Fibroblast of skin of right biceps (primary cell): ENCODE measurements around the gene KRT80.

Experiments used
- DNase-seq: peaks from one replicate; pipeline ENCODE4 v3.0.0-alpha.2; 2013

Gene KRT80

DNA sequence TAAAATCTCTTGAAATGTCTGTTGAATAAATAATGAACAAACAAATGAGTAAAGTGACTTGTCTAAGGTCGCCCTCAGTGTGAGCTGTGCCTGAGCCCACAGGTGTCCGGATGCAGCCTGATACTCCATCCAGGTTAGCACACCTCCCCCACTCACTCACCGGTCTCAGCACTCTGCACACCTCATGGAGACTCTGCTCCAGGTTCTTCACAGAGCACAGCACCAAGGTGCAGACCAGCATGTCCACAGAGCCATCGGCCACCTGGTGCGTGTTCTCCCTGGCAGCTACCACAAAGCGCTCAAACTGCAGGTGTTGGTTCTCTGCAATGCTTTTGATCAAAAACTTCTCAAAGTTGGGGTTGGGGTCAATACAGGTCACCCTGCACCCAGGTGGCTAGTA lies 37.1 kb upstream of the KRT80 start:
- no peak for DNase-seq

DNA sequence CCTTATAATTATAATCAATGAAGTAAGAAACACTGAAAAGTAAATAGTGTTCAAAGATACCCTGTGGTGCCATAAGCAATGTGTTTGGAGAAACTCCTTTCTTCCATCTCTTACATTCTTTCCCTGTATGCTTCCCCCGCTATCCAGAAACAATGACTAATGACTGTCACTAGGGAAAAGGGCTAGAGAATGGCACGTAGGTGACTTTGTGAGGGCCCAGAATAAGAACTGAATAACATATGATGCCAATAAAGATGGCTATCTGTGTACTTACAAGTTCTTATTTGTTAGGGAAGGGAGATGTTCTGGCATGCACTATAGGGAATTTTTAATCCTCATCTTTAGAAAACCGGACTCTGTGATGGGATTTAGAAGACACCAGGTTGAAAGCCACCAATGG lies 36.6 kb upstream of the KRT80 start:
- DNase-seq = peak; percentile 61

DNA sequence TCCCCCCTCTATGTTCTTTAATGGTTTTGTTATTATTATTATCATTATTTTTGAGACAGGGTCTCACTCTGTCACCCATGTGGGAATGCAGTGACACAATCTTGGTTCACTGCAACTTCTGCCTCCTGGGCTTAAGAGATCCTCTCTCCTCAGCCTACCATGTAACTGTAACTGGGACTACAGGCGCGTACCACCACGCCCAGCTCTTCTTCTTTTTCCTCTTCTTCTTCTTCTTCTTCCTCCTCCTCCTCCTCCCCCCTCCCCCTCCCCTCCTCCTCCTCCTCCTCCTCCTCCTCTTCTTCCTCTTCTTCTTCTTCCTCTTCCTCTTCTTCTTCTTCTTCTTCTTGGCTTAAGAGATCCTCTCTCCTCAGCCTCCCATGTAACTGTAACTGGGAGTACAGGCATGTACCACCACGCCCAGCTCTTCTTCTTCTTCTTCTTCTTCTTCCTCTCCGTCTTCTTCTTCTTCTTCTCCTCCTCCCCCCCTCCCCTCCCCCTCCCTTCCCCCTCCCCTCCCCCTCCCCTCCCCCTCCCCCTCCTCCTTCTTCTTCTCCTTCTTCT lies 35.9 kb upstream of the KRT80 start:
- no peak for DNase-seq

DNA sequence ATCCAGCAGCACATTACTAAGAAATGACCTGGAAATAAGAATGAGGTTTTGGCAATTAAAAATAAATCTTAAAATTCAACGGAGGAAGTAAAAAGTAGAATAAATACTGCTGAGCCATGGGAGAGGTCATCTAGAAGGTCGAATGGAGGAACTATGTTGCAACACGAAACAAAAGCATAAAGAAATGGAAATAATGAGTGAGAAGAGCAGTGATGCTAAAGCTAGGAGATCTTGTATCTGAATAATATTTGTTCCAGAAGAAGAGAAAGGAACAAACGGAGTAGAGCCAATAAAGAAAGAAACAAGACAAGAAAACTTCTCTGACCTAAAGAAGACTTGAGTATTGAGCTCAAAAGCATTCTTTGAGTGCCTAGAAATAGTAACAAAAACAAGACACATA lies 34.6 kb upstream of the KRT80 start:
- no peak for DNase-seq

DNA sequence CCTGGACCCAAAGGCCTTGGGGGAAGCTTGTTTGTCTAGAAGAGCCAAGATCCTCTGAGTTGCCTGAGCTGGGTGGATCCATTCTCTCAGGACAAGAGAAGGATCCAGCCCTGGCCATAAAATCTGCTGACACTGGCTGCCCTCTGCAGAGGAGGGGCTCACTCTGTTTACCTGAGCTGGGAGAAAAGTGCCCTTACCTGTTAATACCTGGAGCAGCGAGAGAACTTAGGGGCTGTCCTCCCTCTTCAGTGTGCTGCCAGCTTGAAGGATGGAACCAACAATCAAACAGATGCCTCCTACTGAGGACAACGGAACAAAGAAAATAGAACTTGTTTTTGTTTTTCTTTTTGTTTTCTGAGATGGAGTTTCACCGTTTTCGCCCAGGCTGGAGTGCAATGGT lies 33.9 kb upstream of the KRT80 start:
- DNase-seq = no peak

DNA sequence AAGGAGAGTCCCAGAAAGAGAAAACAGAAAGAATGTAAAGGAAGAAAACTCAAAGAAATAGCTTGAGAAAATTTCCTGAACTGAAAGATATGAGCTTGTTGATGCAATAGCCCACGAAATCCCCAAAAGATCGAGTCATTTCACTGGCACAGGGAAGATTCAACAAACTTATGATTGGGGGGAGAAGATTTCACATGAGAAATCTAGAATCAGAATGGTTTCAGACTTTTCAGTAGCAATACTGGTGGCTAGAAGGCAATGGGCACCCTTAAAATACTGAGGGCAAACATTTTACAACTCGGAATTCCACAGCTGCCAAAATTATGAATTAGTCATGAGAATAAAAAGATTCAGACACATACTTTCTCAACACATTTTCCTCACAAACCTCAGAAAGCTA lies 32.3 kb upstream of the KRT80 start:
- DNase-seq = peak; percentile 69

DNA sequence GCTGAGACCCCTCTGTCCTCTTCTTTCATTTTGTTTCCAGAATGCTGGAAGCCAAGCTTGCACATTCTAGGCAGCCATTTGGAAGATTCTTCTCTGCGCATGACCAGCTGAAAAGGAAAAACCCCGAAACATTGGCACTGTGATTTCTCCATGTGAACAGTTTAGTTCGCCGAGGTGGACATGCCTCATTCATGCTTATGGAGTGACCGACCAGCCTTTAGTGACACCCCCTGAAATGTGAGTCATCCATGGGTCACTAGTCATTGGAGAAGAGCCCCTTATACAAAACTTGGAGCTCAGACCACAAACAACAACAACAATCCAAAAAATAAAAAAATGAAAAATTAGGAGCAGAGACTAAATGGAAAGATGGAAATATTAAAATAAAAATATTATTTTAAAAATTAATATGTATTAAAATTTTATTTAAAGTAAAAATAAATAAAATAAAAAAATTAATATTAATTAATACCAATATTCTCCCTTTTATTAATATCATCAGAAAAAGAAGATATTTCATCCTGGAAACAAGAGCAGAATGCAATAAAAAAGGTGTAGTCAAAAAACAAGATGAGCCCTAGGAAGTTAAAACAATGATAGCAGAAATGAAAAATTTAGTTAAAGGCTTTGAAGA lies 31.7 kb upstream of the KRT80 start:
- DNase-seq = no peak

DNA sequence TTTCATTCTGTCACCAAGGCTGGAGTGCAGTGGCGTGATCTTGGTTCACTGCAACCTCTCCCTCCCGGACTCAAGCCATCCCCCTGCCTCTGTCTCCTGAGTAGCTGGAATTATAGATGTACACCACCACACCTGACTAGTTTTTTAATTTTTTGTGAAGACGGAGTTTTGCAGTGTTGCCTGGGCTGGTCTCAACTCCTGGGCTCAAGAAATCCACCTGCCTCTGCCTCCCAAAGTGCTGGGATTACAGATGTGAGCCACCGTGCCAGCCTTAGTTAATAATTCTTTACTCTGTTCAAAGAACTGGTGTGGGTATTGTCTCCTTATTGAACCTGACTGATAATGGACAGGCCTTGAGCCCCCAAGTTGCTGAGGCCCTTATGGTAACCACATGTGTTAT lies 30.9 kb upstream of the KRT80 start:
- DNase-seq = no peak

DNA sequence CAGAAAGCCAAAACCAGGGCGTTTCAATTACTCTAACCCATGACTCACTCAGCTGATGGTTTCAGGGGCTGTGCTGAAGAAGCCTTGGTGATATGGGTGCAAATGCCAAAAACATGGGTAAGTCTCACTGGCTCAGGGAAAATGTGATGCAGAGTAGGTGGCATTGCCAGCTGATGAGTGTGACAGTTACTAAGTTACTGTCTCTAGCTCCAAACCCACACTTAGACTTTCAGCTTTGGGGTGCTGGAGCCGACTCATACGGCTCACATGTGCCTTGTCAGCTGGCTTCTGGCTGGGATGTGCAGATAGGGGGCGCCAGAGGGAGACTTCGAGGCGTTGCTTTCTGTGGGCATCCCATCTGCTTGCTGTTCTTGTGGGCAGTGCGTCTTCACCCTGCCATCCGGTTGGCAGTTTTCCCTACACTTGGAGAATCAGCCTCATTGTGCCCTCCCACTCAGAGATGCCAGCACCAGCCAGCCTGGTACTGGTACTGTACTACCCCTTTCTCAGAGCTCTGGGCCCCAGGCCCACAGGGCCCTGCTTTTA lies 30.2 kb upstream of the KRT80 start:
- no peak for DNase-seq

DNA sequence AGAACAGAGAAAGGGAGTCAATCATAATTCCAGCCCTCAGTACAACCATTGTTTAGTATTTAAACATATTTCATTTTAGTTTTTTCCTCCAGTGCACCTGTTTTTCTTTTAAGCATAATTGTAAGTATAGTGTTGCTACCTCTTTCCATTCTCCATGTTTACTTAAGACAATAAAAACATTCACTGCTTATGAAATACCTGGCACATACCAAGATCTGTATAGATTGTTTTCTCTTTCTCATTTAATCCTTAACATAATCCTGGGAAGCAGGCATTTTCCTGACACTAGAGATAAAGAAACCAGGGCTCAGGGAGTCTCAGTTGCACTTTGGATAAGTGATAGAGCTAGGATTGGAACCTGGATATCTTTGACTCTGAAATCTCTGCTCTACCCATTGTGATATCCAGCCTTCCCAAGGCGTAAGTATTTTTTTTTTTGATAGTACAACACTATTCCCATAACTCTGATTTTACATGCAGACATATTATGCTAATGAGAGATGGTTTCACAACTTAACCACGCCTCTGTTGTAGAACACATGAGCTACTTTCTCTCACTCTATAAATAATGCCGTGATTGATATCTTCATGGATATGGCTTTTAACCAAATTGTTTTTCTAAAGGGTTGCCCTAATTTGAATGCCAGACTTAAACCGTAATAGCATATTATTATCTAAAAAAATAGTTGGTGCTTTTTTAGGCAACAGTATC lies 29.4 kb upstream of the KRT80 start:
- DNase-seq = no peak

DNA sequence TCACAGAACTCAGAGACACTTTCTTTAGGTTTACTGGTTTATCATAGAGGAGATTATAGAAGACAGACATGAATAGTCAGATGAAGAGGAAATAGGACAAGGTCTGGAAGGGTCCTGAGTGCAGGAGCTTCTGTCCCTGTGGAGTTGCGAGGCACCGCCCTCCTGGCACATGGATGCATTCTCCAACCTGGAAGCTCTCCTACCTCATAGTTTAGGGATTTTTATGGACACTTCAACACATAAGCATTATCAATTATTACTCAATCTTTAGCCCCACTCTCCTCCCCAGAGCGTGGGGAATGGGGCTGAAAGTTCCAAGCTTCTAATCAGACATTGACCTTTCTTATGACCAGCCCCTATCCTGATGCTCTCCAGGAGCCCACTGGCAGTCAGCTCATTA lies 28.7 kb upstream of the KRT80 start:
- no peak for DNase-seq

DNA sequence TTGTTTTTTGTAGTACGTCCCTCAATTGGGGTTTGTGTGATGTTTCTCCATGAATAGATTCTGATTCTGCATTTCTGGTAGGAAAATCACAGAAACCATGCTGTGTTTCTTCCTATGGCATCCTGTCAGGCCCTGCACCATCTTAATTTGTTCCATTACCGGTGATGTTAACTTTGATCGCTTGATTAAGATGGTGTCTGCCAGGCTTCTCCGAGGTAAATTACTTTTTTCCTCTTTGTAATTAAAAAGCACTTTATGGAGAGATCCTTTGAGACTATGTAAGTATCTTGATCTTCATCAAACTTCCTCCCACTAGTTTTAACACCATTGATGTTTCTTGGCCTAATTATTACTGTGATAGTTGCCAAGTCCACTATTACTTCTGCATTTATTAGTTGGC lies 26.2 kb upstream of the KRT80 start:
- no peak for DNase-seq

DNA sequence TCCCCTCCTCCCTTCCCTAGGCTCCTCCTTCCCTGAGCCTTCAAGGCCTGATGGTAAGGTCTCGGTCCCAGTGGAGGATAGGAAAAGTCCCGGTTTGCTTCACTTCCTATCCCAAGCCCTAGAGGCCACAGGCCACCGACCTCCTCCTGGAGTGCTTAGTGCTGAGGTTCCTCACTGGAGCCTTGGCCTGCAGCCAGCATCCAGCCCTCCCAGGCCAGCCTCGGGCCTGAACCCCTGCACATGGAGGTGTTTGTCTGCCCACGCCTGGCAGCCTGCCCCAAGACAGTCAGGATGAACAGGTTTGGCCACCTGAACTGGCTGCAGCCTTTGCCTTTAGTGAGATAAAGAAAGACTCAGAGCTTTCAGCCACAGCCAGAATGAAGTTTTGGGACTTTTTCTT lies 25.4 kb upstream of the KRT80 start:
- no peak for DNase-seq

DNA sequence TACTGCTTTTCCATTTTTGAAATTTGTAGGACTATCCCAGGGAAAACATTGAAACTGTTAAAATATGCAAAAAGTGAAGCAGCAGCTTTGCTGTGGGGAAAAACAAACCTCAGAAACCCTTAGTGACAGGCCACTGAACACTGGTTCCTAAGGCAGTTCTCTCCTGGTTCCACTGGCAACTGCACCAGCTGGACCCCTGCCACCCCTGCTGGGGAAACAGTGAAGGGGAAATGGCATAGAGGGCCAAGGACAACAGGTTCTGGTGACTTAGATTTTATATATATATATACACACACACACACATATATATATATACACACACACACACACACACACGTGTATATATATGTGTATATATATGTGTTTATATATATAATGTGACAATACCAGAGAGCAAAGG lies 25.0 kb upstream of the KRT80 start:
- DNase-seq = no peak

DNA sequence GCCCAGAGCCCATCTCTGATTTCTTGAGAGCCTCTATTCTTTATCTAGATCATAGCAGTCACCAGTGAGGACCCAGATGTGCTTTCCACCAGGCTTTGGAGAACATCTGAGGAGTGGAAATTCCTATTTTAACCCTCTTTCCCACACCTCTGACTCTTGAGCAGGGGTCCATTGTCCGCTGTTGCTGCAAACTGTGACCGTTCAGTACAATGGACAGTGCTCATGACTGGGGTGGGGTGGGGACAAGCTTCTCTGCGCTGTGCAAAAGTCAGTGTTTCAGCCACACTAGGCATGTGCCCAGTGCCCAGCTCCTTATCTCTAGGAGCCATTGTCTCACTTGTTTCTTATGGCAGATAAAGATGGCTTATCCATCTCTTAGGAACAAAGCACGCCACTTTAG lies 24.3 kb upstream of the KRT80 start:
- no peak for DNase-seq

DNA sequence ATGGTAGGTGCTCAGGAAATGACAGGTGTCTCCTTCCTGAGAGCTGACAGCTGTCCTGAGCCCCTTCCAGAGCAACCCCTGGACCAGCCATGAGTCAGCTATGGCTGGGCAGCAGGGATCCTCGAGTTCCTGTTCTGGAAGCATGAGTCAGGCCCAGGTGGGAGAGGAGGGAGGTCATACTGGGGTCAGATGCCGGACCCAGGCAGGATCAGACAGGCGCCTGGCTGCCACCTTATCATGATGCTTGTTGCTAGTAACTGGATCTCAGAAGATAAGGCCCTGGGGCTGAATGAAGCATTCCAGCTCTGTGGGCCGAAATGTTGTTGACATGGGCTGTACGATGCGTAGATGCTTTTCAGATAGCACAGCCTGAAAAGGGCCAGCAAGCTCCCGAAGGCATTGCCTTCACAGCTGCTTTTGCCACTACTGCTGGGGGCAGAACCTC lies 23.8 kb upstream of the KRT80 start:
- no peak for DNase-seq

DNA sequence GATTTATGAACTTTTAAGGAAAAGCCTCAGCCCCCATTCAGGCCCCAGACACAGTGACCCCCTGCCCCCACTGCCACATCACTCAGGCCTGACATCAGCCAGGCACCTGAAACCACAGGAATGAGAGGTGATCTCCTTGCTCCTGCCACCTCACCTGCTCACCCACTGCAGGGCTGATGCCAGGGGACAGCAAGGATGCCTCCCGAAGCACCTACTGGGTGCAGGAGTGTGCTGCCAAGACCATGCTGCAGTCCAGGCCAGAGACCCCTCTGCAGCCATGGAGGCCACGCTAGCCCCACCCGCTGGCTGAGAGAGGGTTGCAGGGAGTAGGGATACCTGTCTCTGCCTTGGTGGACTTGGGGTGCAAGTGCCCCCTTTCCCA lies 22.6 kb upstream of the KRT80 start:
- DNase-seq = no peak

DNA sequence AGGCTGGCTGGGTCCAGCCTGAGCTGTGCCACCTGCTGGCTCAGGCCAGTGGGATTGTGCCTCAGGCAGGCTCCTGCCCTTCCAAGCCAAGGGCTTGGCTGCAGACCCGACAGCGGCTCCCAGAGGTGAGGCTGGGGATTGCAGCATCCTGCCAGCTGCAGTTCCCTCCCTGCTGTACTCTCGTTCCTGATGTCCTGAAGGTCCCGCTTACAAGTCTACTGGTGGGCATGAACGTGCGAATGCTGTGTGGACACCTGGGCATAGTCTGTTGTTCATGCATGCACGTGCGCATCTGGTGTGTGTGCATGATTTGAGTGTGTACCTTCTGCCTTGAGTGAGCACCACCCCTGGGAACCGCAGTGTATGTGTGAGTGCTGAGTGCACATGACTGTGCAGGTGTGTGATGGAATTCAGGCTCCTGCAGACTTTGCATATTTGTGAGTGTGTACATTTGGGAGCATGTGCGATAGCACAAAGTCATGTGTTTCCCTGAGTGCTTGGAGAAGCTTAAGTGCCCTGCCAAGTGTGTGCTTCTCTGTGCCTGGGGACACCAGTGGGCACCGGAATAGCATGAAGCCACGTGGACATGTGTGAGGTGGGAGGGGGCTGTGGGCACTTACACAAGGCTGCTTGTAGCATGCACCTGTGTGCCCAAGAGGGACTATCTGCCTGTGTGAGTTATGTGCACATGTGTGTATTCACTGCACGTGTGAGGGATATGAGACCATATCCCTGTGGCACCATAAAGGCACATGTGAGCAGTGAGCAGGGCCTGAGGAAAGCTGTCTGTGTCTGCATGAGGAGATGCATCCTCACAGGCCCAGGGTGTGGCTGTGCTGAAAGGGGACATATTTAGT lies 22.0 kb upstream of the KRT80 start:
- DNase-seq = peak; percentile 69

DNA sequence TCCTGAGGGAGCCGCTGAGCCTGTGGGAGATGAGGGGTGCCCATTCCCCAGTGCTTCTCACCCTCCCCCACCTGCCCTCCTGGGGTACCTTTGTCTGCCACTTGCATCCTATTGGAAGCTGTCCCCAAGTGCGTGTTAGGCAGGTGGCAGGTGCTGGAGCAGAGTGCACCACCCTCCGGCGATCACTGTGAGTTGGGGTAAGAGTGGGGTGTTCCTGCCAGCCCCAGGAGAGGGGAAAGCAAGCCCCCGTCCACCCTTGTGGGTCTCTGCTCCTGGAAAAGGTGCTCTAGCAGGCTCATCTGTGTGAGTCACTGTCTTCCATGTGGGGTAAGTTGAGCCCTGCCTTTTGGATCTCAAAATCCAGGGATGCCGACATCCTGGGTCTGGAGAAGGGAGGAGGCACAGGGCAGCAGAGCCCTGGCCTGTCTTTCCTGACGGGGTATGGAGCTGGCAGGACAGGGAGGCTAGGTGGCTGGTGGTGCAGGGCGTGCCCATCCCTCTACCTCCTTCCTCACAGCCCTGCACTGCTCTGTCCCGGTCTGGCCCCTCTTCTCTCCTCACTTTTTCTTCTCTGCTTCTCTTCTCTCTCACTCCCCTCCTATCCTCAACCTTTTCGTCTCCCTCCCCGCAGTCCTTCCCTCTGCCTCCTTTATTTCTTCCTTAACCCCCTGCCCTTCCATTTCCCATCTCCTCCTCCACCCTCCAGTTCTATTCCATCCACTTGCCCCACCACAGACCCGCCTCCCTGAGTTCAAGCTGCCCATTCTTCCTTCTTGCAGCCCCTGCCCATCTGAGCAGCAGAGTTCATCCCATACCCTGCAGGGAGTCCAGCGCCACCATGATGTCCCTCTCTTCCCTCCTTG lies 21.1 kb upstream of the KRT80 start:
- no peak for DNase-seq

DNA sequence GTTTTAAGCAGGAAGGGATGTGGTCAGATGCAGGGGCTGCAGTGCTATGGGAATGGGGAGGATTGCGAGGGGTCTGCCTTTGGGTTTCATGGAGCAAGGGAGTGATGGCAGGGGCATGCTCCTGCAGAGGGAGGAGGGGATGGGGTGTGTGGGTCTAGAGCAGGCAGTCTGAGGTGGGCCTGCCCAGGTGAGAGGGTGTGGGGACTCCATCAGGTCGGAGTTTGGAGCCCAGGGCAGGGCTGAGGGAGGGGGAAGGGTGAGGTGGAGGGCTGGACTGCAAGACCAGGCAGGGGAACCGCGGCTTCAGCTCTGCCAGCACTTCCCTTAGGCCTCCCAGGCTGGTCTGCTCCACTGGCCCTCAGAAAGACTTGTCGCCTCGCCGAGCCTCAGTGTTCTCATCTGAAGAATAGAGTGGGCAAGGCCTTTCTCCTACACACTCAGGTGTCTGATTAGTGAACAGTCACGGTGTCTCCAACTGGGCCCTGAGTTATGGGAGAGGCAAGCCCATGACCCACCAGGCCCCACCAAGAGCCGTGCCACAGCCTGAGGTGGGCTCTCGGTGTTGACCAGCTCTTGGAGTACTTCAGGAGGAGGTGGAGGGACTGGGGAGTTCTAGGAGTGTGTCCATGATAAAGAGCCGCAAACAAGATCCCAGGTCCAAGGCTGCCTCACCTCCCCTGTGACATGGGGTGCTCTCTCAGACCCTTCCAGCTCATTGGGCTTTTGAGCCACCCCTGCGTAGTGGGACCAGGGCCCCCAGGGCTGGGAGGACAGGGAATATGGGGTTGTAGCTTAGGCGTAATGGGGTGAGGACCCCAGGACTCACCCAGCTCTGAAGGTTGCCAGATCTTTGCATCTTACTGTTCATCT lies 20.1 kb upstream of the KRT80 start:
- no peak for DNase-seq

DNA sequence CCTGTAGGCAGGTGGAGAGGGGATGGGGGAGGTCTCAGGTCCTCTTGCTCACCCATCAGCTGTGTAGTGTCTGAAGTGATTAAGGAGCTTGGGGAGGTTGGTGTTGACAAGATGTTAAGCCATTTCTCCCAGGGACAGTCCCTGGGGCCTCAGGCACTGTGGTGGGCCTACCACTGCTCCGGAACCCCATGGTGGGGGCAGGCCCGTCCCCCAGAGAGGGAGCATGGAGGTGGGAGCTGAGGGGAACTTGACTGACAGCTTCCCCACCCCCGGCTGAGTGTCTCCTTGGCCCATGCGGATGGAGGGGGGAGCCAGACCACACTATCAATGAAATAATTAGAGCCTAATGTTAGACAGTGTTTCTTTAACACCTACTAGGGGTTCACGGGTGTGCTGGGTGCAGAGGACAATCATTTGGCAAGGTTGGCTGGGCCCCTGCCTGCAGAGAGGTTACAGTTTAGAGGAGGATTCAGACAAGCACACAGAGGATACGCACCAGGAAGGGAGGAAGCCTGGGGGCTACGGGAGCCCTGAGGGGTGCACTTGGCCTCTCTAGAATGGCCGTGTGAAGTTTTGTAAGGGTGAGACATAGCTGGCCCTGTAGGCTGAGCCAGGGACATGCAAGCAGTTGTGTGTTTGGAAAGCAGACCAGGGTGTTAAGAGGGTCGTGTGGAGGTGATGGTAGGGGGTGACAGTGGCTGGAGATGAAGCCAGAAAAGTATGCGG lies 19.3 kb upstream of the KRT80 start:
- no peak for DNase-seq
